ENCODE results near the gene ABCA1. TPM values are rescaled to one million over a fixed set of nuclear protein-coding genes. Genes with fewer than 3 reads are reported as not detected.

The ABCA1 gene
- total RNA-seq, 1 donor from 2014 or later = 20.8 TPM

GRCh38 chr9:104750185-104750767 is 177.7 kb downstream of the ABCA1 start:
- H3K9me3 Mint-ChIP-seq = no peaks in the 10 kb centered on the region
- no peak overlapping the region for H3K4me3 Mint-ChIP-seq
- H3K4me1 Mint-ChIP-seq (ENCODE audit: unreplicated experiment) = peaks cover 8% of the 10 kb centered on the region
- no peak overlapping the region for H3K27ac Mint-ChIP-seq
- peaks cover 3% of the 10 kb centered on the region for H3K27me3 Mint-ChIP-seq
- TF ChIP-seq, protein P1, sequence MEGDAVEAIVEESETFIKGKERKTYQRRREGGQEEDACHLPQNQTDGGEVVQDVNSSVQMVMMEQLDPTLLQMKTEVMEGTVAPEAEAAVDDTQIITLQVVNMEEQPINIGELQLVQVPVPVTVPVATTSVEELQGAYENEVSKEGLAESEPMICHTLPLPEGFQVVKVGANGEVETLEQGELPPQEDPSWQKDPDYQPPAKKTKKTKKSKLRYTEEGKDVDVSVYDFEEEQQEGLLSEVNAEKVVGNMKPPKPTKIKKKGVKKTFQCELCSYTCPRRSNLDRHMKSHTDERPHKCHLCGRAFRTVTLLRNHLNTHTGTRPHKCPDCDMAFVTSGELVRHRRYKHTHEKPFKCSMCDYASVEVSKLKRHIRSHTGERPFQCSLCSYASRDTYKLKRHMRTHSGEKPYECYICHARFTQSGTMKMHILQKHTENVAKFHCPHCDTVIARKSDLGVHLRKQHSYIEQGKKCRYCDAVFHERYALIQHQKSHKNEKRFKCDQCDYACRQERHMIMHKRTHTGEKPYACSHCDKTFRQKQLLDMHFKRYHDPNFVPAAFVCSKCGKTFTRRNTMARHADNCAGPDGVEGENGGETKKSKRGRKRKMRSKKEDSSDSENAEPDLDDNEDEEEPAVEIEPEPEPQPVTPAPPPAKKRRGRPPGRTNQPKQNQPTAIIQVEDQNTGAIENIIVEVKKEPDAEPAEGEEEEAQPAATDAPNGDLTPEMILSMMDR (conservative IDR thresholded peaks at IDR 0.05) = no peak
- DNase-seq (ENCODE audit: extremely low spot score, unreplicated experiment) = no peak
- H3K36me3 Mint-ChIP-seq = peaks cover 7% of the 10 kb centered on the region

DNA sequence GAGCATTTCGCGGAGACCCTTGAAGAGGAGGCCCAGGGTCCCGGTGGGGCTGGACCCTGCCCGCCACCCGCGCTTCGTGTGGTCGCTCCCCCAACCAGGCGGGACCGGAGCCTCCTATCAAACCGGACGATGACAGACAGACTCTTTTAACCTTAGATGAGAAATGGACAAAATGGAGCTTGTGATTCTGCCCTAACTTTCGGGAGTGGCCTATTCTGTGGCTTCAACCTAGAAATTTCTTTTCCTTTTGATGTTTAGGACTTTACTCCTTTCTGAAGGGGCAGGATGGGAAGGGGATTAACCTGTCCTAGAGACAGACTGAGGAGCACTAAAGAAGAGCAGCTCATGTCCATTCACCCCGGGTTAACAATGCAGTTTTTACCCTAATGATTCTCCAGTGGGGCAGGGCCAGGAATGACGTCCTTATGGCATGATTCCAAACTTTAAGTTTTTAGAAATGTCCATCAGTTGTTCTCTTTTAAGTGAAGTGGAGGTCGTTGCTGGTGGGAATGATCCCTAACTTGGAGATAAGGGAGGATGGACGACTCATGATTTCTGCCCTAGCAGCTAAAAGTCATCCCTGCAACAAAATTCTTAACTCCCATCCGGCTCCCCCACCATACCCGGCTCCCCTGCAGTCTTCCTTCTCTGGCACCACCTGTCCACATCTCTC is 179.5 kb downstream of the ABCA1 start:
- Mint-ChIP-seq H3K4me1 (ENCODE audit: unreplicated experiment) (peaks cover 8% of the 10 kb centered on the region), H3K27me3 (peaks cover 3% of the 10 kb centered on the region), H3K4me3 (peak overlapping the region; percentile 97), H3K9me3 (no peaks in the 10 kb centered on the region), H3K27ac (peak overlapping the region; percentile 96), H3K36me3 (peaks cover 7% of the 10 kb centered on the region)
- TF ChIP-seq, protein P1 (conservative IDR thresholded peaks at IDR 0.05) = no peak
- no peak for DNase-seq (ENCODE audit: extremely low spot score, unreplicated experiment)

DNA sequence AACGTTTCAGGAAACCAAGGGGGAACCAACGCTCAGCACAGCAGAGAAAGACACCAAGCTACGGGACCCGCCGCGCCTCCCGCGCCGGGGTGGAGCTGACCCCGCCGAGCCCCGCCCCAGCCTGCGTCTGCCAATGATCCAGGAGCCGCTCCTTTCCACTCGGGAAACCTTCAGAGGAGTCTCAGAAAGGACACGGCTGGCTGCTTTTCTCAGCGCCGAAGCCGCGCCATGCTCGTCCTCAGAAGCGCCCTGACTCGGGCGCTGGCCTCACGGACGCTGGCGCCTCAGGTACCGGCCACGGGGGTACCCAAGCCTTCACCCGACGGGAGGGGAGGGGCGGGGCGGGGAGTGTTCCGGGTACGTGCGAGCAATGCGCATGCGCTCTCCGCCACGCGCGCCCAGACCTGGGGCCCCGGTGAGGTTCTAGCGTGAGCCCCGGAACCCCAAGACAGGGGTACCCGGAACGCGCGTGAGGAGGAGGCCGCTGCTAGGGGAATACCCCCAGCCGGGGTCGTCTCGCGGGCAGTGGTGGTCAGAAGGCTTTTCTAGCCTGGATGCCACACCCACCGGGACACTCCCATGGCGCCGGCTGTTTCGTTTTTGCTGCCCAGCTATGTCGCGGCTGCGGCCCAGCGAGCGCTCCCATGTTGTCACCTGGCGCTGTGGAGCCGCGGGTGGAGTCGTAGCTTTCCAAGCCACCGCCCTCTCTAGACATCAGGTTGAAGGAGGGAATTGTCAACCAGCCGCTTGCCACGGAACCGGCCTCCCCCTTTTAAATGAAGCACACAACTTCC is 180.2 kb downstream of the ABCA1 start, which contains the start of gene NIPSNAP3A:
NIPSNAP3A (plus strand) TSS at position 119 of the 794 bp plus-strand sequence; CDS start at position 229, 110 bp downstream.
- Mint-ChIP-seq H3K27ac (peak within 1 kb of the TSS; percentile 96), H3K4me1 (ENCODE audit: unreplicated experiment) (peaks cover 11% of the 10 kb centered on the region), H3K27me3 (peaks cover 3% of the 10 kb centered on the region), H3K4me3 (peak within 1 kb of the TSS; percentile 97), H3K36me3 (peaks cover 7% of the 10 kb centered on the region), H3K9me3 (no peaks in the 10 kb centered on the region)
- TF ChIP-seq, protein P1 (conservative IDR thresholded peaks at IDR 0.05) = no peak
- peak; percentile 85 for DNase-seq (ENCODE audit: extremely low spot score, unreplicated experiment)

DNA sequence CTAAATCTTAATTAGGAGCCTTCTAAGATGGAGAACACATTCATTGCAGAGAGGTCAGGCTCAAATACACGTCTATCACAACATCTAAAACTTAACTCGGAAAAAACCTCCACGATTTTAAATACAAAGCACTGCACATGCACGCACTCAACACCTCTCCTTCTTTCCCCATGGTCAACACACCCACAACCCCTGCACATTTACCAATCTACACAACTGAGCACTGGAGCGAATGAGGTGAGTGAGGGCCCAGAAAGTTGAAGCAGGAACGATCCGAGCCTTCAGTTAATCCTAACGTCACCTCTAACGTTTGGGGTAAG is 180.8 kb downstream of the ABCA1 start:
- DNase-seq (ENCODE audit: extremely low spot score, unreplicated experiment) = no peak
- Mint-ChIP-seq H3K9me3 (no peaks in the 10 kb centered on the region), H3K4me3 (peak overlapping the region; percentile 97), H3K4me1 (ENCODE audit: unreplicated experiment) (peaks cover 11% of the 10 kb centered on the region), H3K36me3 (peaks cover 4% of the 10 kb centered on the region), H3K27me3 (peaks cover 3% of the 10 kb centered on the region), H3K27ac (peak overlapping the region; percentile 96)
- TF ChIP-seq, protein P1 (conservative IDR thresholded peaks at IDR 0.05) = no peak

- H3K9me3 Mint-ChIP-seq = no peaks in the 10 kb centered on the region
- H3K36me3 Mint-ChIP-seq = no peaks in the 10 kb centered on the region
- DNase-seq (ENCODE audit: extremely low spot score, unreplicated experiment) = no peak
- TF ChIP-seq, protein P1 (conservative IDR thresholded peaks at IDR 0.05) = no peak
- peaks cover 3% of the 10 kb centered on the region for H3K27me3 Mint-ChIP-seq
- peaks cover 11% of the 10 kb centered on the region for H3K4me1 Mint-ChIP-seq (ENCODE audit: unreplicated experiment)
- peak overlapping the region; percentile 97 for H3K4me3 Mint-ChIP-seq
- H3K27ac Mint-ChIP-seq = peak overlapping the region; percentile 96
Measured at GRCh38 chr9:104746798-104747197, 181.2 kb downstream of the ABCA1 start.
